Activated effector memory CD4-positive, alpha-beta T cell treated with anti-CD3 and anti-CD28 coated beads, Interleukin-2, amount 50 U/mL, for 16 hours (primary cell): Measurements from ENCODE around the gene BOC.
"Not testable (repeated sequence)": the region's sequence is repeated elsewhere in the genome, so short reads cannot be mapped to it uniquely, and the experiment has no call there.

Experiments used
- DNase-seq: peaks from one replicate; pipeline ENCODE4 v3.0.0-alpha.2; 2020

The BOC gene, protein sequence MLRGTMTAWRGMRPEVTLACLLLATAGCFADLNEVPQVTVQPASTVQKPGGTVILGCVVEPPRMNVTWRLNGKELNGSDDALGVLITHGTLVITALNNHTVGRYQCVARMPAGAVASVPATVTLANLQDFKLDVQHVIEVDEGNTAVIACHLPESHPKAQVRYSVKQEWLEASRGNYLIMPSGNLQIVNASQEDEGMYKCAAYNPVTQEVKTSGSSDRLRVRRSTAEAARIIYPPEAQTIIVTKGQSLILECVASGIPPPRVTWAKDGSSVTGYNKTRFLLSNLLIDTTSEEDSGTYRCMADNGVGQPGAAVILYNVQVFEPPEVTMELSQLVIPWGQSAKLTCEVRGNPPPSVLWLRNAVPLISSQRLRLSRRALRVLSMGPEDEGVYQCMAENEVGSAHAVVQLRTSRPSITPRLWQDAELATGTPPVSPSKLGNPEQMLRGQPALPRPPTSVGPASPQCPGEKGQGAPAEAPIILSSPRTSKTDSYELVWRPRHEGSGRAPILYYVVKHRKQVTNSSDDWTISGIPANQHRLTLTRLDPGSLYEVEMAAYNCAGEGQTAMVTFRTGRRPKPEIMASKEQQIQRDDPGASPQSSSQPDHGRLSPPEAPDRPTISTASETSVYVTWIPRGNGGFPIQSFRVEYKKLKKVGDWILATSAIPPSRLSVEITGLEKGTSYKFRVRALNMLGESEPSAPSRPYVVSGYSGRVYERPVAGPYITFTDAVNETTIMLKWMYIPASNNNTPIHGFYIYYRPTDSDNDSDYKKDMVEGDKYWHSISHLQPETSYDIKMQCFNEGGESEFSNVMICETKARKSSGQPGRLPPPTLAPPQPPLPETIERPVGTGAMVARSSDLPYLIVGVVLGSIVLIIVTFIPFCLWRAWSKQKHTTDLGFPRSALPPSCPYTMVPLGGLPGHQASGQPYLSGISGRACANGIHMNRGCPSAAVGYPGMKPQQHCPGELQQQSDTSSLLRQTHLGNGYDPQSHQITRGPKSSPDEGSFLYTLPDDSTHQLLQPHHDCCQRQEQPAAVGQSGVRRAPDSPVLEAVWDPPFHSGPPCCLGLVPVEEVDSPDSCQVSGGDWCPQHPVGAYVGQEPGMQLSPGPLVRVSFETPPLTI

DNA sequence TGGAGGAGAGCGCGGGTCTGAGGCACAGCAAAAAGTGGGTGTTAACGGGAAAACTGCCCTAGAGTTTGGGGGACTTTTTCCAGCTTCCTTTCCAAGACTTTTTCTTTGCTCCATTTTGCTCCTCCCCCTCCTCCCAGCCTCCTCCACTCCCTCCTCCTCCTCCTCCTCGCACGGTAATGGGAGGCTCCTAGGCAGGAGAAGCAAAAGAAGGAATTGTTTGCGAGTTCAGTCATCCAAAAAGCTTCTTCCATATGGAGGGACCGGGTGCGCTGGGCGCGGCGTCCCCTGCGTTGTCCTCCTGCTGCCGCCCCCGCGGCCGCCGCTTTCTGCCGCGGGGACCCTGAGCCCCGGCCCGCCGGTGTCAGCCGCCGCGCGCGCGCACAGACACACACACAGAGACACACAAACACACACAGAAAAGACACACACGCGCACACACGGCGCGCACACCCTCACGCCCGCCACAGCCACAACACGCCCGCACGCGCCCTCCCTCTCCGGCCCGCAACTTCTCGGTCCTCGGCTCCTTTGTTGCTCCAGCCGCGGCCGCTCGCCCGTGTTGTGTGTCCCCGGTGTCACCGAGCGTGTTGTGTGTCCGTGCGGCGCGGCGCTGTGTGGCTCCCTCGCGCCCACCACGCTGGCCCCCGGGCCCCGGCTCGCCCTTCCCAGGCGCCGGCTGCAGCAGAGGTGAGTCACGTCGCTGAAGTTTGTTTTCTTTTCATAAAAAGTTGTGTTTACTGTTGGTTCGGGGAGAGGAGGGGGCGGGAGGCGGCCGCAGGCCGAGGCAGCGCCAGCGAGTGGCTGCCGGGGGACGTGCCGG lies at the start of gene BOC:
Gene BOC (plus strand): TSS at position 228 of the 820 bp plus-strand sequence. CDS start 38,246 bp downstream, outside the sequence.
- no peak for DNase-seq

DNA sequence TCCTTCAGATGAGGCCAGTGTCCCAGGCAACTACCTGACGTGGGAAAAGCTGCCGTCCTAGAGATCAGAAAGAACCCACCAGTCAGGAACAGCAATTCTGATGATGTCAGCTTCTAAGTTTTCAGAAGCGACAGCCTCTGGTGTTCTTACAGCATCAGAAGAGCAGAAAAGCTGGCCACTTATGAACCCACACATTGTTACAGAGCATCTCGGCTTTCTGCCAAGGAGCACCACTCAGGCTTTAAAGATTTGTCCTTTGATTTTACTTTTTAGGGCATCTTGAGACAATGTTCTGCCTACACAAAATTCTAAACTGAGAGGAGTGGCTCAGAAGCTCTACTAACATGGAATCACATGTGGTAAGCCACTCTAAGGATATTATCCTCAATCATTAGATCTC lies 49.7 kb upstream of the BOC start:
- no peak for DNase-seq

DNA sequence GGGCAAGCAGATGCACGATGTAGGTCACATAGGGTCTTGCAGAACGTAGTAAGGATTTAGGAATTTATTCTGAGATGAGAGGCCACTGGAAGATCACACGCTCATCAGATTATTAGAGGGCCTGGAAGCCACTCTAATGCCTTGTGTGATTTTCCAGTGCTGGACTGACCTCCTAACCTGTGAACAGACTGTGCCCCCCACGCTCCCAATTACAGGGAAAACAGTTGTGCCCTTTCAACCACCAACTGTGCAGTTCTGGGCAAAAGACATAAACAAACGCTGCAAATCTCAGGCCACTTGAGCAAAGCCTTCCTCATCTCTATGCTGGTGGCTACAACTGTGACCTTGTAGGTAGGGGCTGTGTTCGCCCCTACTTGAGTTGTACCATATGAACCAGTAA lies 48.2 kb upstream of the BOC start:
- no peak for DNase-seq

DNA sequence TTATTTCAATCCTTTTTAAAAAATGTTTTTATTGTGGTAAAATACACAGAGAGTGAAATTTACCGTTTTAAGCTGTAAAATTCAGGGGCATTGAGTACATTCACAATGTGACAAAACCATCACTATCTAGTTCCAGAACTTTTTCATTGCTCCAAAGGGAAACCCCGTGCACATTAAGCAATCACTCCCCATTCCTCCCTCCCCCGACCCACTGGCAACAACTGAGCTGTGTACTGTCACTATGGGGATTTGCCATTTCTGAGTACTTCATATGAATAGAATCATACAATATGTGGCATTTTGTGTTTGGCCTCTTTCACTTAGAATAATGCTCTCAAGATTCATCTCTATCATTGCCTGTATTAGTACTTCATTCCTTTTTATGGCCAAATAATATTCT lies 45.5 kb upstream of the BOC start:
- DNase-seq = no peak

DNA sequence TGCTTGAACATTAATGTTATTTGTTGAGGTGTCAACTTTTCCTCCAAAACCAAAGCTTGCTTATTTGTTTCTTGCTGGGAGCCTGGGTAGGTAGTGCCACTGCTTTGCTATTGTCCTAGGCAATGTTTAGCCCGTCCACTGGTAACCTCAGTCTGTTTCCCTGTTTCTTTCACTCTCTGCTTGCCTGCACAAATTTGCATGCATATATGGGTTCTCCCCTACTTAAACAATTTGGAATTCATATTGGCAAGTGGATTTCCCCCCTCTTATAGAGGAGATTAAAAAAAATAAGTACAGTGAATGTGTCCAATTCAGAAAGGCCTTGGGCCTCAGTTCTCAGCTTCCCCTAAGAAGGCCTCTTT lies 45.0 kb upstream of the BOC start:
- no peak for DNase-seq

DNA sequence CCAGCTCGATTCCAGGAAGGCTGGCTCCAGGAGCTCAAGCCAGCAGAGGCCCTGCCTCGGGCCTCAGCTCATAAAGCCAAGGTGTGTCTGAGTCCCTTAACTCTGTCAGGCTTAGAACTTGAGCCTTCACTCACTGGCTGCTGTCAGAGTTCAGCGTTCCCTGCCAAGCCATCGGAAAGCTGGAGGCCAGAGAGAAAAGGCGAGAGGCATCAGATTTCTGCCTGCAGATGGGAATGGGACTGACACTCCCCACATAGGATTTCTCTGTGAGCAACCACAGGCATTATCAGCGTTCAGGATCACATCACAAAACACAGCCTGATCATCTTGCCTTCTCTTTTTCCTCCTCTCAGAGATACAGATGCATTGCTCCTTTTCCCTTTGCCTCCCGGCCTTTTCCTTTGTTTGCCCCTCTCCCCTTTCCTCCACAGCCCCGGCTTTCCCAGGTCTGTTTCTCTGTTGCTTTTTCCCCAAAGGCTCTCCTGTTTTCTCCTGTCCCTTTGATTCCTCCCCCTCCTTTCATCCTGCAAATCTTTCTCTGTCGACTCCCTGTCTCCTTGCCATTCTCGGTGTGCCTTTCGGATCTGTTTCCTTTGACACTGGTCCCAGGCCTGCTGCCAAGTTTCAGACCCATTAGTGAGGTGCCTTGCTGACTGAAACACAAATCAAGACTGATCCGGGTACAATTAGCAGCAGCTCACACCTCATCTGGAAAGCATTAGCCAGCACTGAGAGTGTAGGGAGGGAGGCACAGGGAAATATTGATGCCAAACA lies 44.5 kb upstream of the BOC start:
- DNase-seq = no peak

DNA sequence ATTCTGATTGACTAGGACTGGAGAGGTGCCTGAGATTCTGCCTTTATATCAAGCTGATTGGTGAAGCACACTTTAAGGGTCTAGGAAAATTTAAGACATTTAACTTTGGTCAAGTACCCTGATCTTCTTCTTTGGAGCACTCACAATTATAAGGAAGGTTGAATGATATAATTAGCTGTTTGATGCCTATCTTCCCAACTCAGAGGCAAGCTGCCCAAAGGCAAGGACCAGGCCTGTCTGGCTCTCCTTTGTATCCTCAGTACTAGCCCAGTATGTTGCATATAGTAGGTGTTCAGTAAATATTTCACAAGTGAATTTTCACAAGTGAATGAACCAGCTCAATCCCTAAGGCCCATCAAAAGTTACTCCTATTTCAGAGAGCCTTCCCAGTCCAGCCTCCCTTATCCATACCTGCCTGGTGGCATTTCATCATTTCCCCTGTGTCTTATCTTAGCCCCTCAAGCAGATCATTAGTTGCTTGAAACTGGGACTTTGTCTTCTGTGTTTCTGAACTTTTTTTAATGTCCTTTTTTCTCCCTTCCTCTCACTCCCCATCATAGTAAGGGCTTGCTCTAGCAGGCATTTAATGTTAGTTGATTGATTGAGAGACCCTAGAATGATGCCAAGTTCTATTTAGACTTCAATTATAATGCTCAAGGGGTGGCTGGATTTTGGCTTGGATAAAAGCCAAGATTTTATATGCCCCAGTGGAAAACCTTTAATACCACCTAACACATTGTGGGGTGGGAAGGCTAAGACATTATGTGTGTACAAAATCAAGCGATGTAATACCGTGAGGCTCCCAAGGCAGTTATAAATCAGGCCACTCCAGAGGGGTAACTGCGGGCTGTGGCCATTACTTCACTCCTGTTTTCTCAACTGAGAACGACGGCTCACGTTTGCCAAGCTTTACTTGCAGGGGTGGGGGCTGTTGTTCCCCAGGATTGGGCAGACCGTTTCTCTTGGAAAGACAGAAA lies 43.2 kb upstream of the BOC start:
- DNase-seq = no peak

DNA sequence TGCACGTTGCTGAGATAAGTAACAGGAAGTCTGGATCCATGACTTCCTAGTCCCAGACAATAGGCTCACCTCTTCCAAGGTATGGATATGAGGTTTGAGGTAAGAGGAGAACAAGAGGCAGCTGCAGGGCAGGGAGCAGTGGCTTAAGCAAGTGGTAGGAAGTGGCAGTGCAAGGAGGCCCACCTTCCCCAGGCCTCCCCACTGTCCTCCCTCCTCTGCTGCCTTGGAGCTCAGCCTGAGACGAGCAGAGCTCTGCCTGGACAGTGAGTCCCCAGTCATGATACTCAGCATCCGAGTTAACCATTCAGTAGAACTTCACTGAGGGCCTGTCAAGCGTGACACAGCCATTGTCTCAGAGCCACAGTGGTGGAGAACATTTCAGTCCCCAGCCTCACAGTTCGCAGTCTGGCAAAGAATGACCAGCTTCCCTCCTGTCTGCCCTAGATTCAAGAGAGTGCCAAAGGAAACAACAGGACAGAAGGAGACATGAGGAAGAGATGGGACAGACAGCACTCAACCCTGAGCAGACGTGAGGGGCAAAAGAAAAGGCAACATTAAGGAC lies 41.4 kb upstream of the BOC start:
- DNase-seq = no peak

DNA sequence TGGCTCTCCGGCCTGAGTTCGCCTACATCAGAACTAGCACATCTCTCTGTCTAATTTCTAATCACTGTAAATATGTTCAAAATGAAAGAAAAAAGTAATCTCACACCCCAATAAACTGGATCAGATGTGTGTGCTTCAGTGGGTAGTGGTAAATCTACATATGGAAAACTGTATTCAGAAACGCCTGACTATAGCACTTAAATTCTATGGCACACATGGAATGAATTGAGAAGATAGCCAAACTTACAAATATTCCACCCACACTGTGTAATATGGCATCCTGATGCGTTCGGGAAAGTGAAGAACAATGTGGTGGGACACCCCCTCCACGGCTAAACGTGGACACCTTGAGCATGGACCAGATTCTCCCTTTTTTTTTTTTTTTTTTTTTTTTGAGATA lies 40.6 kb upstream of the BOC start:
- DNase-seq = no peak

DNA sequence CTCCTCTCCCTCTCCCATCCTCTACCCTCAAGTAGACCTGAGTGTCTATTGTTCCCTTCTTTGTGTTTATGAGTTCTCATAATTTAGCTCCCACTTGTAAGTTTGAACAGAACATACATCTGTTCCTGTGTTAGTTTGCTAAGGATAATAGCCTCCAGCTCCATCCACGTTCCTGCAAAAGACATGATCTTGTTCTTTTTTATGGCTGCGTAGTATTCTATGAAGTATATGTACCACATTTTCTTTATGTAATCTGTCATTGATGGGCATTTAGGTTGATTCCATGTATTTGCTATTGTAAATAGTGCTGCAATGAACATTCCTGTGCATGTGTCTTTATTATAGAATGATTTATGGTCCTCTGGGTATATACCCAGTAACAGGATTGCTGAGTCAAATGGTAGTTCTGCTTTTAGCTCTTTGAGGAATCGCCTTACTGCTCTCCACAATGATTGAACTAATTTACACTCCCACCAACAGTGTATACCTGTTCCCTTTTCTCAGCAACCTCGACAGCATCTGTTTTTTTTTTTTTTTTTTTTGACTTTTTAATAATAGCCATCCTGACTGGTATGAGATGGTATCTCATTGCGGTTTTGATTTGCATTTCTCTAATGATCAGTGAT lies 39.6 kb upstream of the BOC start:
- not testable (repeated sequence) for DNase-seq

DNA sequence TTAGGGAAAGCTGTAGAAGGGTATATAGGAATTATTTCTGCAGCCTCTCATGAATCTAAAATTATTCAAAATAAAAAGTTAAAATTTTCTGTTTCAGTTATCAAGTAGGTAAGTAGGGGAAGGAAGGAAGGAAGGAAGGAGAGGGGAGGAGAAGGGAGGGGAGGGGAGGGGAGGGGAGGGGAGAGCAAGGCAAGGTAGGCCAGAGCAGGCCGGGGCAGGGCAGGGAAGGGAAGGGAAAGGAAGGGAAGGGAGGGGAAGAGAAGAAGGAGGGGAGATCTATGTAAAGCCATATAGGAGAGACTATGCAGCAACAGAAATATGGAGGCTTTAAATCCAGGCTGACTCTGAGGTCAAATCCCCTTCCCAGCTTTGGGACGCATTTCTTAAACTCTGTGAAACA lies 38.3 kb upstream of the BOC start:
- no peak for DNase-seq

DNA sequence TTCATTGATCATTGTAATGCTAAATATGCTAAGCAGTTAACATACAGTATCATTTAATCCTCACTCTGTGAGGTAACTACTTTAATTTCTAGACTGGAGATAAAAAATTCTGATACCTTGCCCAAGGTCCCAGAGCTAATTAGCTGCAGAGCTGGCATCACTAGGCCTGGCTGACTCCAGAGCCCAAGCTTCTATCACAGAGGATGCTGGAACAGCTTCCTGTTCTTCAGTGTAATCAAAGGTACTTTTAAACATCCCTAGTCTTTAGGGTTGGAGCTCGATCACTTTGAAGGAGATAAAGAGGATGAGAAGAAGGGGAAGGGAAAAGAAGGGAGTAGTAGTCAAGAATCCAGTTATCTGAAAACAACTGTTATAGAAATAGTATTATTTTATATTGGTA lies 37.1 kb upstream of the BOC start:
- no peak for DNase-seq

DNA sequence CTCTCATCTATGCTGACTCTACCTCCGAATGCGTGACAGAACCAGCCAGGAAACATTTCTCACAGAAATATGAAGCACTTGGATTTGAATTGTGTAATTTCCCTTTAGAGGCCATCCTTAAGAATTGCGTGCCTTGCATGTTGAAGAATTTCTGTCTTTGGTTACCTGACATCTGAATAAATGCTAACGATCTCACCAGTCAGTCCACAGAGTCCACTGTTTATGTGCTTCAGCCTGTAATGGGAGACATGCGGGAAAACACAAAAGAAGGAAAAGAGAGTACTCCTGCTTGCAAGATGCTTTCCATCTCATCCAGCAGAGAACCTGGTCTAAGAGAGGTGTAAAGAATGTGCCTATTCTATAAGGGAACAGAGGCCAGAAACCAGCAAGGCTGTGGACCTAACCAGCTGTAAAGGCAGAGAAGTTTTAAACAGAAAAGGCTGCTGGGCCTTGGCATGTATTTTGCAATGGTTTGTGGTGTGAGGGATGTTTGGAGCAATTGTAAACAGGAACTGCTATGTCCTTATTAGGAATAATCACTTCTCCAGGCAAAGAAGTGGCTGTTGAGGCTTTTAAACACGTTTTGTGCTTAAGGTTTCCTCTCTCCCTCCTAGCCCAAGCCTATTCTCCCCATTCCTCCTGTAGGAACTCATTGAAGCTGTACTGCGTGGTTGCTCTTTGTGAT lies 36.4 kb upstream of the BOC start:
- no peak for DNase-seq

DNA sequence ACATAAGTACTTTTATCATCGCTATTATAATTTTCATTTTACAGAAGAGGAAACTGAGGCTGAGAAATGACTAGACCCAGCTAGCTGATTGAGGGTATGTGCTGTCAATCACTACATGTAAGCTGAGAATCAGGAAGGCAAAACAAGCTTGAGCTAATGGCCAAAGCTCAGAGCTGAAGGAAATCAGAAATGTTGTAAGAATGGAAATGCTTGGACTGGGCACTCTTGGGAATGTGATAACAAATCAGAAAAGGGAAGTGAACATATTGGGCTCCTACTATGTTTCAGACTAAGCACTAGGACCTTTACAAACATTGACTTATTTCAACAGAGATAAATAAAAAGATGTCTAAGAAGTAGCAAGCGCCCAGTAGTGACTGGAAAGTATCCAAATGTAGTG lies 33.8 kb upstream of the BOC start:
- no peak for DNase-seq

DNA sequence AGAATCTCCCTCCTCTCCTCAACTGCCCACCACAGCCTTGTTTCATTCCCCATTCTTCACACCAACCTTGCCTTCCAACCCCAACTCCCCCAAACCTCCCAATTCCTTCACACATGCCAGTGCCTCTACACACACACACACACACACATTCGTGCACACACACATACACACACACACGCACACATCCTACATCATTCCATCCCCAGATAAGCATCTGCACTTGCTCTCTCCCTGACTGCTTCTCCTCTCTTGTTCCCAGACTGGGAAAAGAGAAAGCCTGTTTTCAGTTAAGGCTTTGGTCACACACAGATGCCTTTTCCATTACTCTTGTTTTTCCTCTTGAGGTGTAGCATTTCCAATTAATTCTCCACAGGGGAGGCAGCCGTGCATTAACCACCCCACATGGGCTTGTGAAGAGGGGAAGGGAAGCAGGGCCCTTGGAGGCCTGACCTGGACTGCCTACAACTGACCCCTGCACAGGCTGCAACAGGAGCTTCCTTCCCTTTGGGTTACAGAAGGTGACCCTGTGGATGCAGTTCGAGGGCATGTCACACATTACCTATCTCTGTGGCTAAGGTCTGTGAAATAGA lies 32.0 kb upstream of the BOC start:
- no peak for DNase-seq

DNA sequence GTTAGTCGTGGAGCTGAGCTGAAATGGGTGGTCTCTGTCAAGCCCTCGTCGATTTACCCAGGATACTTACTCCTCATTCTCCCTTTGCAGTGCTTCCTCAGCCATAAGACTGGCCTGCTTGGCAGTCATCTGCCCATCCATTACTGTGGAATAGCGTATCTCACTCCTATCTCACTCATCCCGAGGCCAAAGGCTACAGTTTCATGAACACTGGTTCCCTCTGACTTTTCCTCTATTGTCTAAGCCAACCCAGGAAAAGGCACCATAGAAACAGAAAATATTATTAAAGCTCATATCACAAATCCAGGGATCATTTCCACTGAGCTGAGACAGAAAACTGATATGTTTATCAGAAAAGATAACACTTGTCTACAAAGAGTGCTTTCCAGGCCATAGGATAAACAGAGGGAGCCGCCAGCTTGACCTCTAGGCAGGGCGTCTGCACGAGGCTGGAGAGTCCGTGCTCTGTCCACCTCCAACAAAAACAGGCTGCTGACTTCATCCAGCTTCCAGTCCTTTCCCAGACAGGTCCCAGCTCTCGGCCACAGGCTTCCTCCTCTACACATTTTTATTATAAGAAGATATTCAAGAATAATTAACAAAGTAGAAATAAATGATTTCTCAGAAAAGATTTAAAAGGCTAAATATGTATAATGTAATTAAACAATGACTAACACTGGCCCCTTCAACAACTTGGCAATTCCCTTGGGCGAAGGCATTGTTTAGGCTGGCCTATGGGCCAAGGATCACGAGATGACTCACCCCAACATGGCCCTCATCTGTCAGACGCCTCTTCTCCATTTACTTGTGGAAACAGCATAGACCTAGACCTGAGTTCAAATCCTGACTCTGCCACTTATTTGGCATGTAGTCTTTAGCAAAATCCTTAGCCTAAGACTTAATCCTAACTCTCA lies 27.4 kb upstream of the BOC start:
- DNase-seq = no peak

DNA sequence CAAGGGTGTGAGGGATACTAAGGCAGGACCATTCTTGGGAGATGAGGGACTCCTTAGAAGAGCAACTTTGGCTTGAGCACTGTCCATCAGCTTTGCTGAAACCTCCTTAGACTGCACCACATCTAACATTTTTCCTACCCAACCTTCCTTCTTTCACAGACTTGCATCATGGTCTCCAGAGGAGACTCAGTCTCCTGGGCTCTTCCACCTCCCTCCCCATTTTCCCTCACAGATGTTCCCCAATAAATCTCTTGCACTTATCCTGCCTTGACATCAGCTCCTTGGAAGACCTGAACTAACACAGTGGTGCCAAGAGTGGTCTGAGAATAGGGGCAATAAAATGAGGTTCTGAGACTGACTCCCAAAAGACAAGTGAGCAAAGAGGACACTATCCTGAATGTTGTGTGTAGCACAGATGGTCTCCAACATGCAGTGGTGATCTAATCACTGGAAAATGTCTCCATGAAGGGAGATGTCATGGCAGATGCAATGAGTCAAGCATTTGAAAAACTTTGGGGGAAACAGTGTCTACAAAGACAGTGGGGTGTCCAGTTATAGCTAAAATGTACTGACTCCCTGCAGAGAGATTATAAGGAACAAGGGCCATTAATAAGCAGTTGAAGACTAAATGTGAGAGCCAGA lies 26.0 kb upstream of the BOC start:
- DNase-seq = no peak
